ENCODE measurements around the gene SRMS. TPM values are rescaled to one million over a fixed set of nuclear protein-coding genes. Genes with fewer than 3 reads are reported as not detected.
A peak's percentile ranks its signal among the peaks of the same experiment; 100 is the strongest.

The SRMS gene
- total RNA-seq, 1 donor: not detected

DNA sequence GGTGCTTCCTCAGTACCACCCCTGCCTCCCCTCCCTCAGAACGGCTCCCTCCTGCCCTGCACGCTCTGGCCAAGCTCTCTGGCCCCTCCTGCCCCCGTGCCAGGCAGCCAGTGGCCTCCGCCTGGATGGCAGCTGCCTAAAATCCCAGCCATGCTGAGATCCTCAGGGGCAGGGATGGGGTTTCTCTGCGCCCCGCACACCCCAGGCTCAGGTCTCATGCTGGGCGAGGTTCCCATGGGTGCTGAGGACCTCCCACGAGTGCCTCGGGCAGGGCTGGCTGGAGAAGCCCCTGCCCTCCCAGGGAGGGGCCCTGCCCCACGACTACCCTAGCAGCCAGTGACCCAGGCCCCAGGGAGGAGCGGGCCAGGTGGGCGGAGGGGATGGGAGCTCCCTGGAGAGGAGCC, 13.1 kb downstream of the SRMS start:
- H3K4me3 ChIP-seq (ENCODE audit: low read length): no peak overlapping the region
- no peaks in the 10 kb centered on the region for H3K27me3 ChIP-seq (ENCODE audit: insufficient read depth, low read length)
- H3K4me1 ChIP-seq (ENCODE audit: insufficient read depth, low read length): peaks cover 23% of the 10 kb centered on the region
- no peaks in the 10 kb centered on the region for H3K9me3 ChIP-seq (ENCODE audit: low read depth, low read length)

DNA sequence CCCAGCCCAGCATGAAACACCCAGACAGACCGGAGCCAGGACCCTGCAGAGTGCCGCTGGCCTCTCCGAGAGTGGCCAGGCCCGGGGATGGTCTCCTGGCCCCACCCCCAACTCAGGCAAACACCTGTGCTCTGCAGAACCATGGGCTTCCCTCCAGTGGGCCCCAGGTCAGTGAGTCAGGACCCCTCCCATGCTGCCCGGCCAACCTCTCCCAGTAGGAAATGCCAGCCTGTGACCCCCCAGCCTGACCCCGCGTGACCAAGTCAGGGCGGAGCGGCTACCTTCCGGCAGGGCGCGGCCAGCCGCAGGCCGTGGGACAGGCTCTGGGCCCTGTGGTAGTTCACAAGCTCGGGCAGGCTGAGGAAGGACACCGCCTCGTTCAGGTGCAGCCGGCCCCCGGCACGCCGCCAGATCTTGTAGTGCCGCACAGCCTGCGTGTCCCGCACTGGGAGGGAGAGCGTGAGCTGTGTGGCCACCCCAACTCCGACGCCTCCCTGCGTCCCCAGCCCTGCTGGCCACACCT, 13.6 kb downstream of the SRMS start:
- Histone ChIP-seq H3K4me1 (ENCODE audit: insufficient read depth, low read length) (peaks cover 23% of the 10 kb centered on the region), H3K4me3 (ENCODE audit: low read length) (no peak overlapping the region), H3K9me3 (ENCODE audit: low read depth, low read length) (no peaks in the 10 kb centered on the region), H3K27me3 (ENCODE audit: insufficient read depth, low read length) (no peaks in the 10 kb centered on the region)

DNA sequence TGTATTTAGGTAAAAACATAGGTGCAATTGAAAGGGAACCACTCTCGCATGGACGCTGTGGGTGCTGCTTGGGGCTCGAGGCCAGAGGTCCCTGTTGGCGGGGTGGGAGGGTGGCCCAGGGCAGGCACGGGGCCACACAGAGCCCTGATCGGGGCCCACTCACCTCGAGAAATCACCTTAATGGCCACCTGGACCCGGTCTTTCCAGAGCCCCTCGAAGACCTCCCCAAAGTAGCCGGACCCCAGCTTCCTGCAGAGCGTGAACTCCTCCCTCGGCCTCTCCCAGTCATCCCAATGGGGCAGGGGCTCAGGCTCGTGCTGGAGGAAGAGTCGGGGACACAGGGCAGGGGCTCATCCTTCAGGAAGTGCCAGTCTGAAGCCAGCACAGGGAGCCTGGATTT, 14.2 kb downstream of the SRMS start:
- peaks cover 22% of the 10 kb centered on the region for H3K4me1 ChIP-seq (ENCODE audit: insufficient read depth, low read length)
- no peaks in the 10 kb centered on the region for H3K27me3 ChIP-seq (ENCODE audit: insufficient read depth, low read length)
- no peak overlapping the region for H3K4me3 ChIP-seq (ENCODE audit: low read length)
- no peaks in the 10 kb centered on the region for H3K9me3 ChIP-seq (ENCODE audit: low read depth, low read length)

DNA sequence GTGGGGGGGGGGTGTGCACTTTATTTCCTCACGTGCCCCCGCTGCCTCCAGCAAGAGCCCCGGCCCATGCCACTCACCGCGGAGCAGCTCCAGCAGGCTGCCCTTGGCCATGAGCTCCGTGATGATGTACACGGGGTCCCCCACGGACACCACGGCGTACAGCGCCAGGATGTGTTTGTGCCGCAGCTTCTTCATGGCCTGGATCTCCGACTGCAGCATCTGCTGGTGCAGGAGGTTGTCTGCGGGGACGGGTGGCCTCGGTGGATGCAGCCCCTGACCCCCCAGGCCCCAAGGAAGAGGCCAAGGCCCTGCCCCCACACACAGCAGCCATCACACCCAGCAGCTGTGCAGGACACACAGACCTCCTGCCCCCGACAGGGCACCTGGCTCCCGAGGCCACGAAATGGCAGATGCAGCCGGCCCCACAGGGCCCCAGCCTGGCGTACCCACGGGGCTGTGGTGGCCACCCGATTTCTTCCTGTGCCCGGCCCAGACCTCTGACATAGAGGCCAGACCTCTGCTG, 15.0 kb downstream of the SRMS start:
- no peak overlapping the region for H3K4me3 ChIP-seq (ENCODE audit: low read length)
- peaks cover 13% of the 10 kb centered on the region for H3K4me1 ChIP-seq (ENCODE audit: insufficient read depth, low read length)
- no peaks in the 10 kb centered on the region for H3K27me3 ChIP-seq (ENCODE audit: insufficient read depth, low read length)
- H3K9me3 ChIP-seq (ENCODE audit: low read depth, low read length): no peaks in the 10 kb centered on the region

DNA sequence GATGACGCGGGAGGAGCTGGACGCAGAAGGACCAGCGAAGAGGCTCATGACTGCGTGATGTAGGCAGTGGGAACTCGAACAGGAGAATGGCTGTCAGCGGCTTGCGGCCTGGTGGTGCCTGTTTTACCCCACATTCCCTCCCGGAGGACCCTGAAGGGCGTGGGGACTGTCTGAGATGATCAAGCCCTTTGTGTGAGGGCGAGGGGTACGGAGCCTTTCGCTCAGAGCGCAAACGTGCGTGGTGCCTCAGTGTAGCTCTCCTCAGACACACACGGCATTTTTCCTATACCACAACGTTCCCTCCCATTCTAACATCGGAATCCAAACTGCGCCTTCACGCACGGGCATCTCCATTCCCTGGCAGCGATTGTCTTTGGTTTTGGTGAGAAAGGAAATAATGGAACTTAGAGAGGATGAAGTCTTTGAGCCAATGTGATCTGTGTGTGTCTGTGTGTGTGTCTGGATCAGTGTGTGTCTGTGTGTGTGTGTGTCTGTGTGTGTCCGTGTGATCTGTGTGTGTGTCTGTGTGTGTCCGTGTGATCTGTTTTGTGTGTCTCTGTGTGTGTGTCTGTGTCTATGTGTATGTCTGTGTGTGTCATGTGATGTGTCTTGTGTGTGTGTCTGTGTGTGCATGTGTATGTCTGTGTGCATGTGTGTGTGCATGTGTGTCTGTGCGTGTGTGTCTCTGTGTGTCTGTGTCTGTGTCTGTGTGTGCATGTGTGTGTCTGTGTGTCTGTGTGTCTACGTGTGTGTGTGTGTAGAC, 15.7 kb downstream of the SRMS start:
- Histone ChIP-seq H3K9me3 (ENCODE audit: low read depth, low read length) (no peaks in the 10 kb centered on the region), H3K27me3 (ENCODE audit: insufficient read depth, low read length) (no peaks in the 10 kb centered on the region), H3K4me3 (ENCODE audit: low read length) (no peak overlapping the region), H3K4me1 (ENCODE audit: insufficient read depth, low read length) (peaks cover 7% of the 10 kb centered on the region)

DNA sequence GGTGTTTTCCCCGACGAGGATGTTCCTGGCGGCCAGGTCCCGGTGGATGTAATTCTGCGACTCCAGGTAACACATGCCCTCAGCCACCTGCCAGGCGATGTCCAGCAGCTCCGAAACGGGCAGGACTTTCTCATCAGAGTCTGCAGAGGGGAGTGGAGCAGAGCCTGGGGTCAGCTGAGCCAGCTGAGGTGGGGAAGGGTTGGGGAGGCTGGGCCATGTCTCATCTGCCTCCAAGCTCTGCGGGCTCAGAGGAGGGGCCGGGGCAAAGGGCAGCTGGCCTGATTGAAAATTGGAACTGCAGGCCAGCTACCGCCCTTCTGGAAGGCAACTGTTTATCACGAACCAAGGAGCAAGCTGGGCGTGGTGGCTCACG, 16.8 kb downstream of the SRMS start:
- Histone ChIP-seq H3K4me1 (ENCODE audit: insufficient read depth, low read length) (peaks cover 5% of the 10 kb centered on the region), H3K27me3 (ENCODE audit: insufficient read depth, low read length) (no peaks in the 10 kb centered on the region), H3K9me3 (ENCODE audit: low read depth, low read length) (no peaks in the 10 kb centered on the region), H3K4me3 (ENCODE audit: low read length) (no peak overlapping the region)

DNA sequence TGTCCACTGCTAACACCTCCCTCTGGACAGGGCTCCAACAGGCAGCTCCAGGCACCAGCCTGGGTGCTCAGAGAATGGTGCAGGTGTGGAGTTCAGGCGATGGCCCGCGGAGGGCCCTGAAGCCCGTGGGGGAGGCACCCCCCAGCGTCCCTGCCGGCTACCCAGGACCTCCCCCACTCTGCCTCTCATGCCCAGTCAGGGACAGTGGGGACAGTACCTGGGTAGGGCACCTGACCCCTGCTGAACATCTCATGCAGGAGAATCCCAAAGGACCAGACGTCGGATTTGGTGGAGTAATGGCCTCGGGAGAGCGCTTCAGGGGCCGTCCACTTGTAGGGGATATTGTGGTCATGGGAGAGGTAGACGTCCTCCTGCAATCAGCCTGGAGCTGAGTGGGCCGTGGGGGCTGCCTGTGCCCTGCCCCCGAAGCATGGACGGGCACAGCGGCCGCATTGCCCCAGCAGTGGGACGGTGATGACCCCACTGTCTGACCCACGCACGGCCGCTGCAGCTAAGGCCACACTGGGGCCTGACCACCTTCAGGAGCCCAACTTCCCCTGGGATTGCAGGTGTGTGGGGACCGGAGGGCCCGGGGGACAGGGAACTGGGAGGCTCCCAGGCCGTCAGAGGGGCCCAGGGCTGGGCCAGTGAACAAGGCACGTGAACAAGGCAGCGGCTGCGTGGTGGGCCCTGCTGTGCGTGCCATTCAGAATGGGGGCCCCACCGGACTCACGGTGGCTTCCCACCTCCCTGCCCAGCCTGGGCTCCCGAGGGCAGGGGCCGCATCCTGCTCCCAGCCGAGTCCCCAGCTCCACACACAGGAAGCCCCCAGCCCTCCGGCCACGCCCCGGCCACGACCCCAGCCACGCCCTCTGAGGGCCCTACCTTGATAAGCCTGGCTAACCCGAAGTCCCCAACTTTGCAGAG, 17.4 kb downstream of the SRMS start:
- Histone ChIP-seq H3K9me3 (ENCODE audit: low read depth, low read length) (no peaks in the 10 kb centered on the region), H3K4me1 (ENCODE audit: insufficient read depth, low read length) (peaks cover 6% of the 10 kb centered on the region), H3K27me3 (ENCODE audit: insufficient read depth, low read length) (no peaks in the 10 kb centered on the region), H3K4me3 (ENCODE audit: low read length) (no peak overlapping the region)

DNA sequence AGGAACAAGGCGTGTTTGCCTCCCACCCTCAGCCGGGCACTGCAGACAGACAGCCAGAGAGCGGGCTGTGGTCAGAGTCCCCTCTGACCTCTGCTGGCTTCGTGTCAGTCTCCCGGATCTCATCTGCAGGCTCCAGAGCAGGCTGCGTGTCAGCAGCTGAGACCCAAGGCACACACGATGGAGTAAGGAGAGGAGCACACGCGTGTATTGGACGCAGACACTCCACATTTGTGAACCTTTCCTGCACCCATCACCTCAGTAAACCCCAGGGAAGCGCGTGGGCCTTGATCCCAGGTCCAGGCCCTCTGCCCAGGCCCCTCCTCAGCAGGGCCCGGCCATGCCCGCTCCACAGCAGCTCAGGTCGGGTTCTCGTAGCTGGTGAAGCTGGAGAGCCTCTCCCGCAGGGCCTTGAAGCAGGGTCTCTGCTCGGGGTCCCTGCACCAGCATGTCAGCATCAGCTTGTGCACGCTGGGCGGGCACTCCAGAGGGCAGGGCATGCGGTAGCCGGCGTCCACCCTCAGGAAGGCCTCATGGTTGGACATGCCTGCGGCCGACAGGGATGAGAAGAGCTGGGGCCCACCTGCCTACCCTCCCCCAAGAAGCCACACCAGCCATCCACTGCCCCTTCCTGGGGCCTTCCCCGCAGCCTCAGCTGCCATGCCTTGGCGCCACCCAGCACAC, 18.2 kb downstream of the SRMS start:
- Histone ChIP-seq H3K4me1 (ENCODE audit: insufficient read depth, low read length) (peaks cover 6% of the 10 kb centered on the region), H3K27me3 (ENCODE audit: insufficient read depth, low read length) (no peaks in the 10 kb centered on the region), H3K9me3 (ENCODE audit: low read depth, low read length) (no peaks in the 10 kb centered on the region), H3K4me3 (ENCODE audit: low read length) (no peak overlapping the region)

DNA sequence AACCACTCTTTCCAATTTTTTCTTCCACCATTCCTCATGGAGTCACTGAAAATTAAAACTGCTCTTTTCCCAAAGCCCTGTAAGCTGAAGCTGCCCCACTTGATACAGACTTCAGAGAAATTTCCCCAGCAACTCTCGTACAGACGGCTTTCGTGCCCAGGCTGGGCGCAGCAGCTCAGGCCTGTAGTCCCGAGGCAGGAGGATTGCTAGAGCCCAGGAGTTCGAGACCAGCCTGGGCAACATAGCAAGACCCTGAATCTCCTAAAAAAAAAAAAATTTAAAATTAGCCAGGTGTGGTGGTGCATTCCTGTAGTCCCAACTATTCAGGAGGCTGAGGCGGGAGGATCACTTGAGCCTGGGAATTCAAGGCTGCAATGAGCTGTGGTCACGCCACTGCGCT, 20.4 kb downstream of the SRMS start:
- no peak overlapping the region for H3K4me3 ChIP-seq (ENCODE audit: low read length)
- peaks cover 10% of the 10 kb centered on the region for H3K4me1 ChIP-seq (ENCODE audit: insufficient read depth, low read length)
- H3K27me3 ChIP-seq (ENCODE audit: insufficient read depth, low read length): no peaks in the 10 kb centered on the region
- no peaks in the 10 kb centered on the region for H3K9me3 ChIP-seq (ENCODE audit: low read depth, low read length)

DNA sequence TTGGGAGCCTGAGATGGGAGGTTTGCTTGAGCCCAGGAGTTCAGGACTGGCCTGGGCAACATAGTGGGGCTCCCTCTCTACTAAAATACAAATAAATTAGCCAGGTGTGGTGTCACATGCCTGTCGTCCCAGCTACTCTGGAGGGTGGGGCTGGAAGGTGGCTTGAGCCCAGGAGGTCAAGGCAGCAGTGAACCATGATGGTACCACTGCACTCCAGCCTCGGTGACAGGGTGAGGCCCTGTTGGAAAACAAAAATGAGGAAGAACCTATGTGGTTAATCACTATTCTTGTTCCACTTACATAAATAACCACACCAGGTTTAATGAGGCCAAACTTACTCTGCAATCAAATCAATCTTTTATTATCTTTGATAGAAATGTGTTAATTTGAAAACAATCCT, 21.6 kb downstream of the SRMS start:
- no peak overlapping the region for H3K4me3 ChIP-seq (ENCODE audit: low read length)
- H3K27me3 ChIP-seq (ENCODE audit: insufficient read depth, low read length): no peaks in the 10 kb centered on the region
- peaks cover 20% of the 10 kb centered on the region for H3K4me1 ChIP-seq (ENCODE audit: insufficient read depth, low read length)
- H3K9me3 ChIP-seq (ENCODE audit: low read depth, low read length): no peaks in the 10 kb centered on the region

DNA sequence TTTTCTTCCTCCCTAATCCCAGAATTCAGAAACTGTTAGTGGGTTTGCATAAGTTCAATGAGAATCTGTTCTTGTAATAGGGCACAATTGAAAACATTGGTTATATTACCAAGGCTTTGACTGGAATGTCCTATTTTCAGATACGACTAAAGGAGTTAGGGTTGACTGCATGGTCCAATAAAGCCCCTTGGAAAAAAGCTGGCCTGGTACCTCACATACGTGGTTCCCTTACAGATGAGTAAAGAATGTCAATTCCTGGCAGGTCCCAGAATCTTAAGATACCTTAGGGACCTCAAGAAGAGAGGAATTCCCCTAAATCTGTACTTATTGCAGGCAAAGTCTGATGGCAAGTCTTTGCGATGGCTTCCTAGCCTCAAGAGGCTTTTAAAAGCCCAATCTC, 22.4 kb downstream of the SRMS start:
- no peak overlapping the region for H3K4me3 ChIP-seq (ENCODE audit: low read length)
- H3K9me3 ChIP-seq (ENCODE audit: low read depth, low read length): no peaks in the 10 kb centered on the region
- peaks cover 20% of the 10 kb centered on the region for H3K4me1 ChIP-seq (ENCODE audit: insufficient read depth, low read length)
- no peaks in the 10 kb centered on the region for H3K27me3 ChIP-seq (ENCODE audit: insufficient read depth, low read length)

DNA sequence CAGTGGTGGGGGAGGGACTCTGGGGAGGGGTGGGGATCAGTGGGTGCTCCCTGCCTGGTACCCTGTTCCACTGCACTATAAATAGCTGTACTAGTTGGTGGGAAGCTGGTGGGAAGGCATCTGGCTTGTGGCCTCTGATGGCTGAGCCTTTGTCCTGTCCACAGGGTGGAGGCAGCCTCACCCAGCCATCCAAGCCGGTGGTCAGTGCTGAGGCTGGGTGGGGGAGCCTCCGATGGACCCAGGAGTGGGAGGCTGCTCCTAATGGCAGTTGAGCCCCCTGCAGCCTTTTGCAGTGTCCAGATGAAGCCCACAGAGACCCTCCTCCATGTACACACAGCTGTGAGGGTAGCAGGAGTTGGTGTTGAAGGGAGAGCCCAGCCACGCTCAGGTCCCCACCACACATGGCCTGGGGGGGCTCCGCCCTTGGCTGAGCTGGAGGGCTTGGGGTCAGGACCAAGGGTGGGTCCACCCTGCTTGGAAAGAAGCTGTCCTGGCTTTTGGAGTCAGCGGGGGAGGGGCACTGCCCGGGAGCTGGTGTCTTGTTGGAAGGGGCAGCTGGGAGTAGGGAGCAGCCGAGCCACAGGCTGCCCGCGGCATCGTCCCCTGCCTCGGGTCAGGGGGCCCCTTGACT, 24.5 kb downstream of the SRMS start:
- Histone ChIP-seq H3K4me1 (ENCODE audit: insufficient read depth, low read length) (peaks cover 27% of the 10 kb centered on the region), H3K9me3 (ENCODE audit: low read depth, low read length) (no peaks in the 10 kb centered on the region), H3K4me3 (ENCODE audit: low read length) (no peak overlapping the region), H3K27me3 (ENCODE audit: insufficient read depth, low read length) (no peaks in the 10 kb centered on the region)

DNA sequence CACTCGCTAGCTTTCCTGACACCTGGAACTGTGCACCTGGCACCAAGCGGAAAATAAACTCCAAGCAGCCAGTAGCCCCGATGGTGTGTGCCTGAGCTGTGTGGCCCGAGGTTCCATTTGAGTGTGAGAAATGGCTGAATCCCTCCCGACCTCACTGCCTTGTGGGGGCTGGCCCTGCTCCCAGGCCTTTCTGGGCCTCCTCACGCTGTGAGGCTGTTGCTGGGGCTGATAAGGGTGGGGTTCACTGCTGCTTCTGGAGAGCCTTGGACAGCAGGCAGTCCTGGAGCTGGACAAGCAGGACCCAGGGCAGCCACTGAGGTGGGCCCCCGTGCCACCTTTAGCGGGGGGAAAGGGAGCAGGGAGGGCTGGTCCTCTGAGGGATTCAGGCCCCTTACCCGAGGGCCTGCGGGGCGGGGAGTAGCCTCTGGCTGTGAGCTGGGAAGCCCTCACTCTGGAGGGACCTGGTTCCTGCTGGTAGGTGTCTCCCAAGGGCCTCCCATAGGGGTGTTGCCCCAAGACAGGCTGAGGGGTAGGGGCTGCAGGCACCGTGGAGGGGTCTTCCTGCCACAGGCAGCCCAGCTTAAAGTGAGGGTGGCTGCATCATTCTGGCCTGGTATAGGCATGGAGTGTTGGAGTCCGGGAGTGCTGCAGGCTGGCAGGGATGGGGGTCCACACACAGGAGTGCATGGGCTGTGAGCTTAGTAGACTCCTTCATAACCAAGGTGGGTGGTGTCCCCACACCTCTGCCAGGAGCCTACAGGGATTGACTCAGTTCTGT, 25.3 kb downstream of the SRMS start:
- H3K4me1 ChIP-seq (ENCODE audit: insufficient read depth, low read length): peaks cover 27% of the 10 kb centered on the region
- no peaks in the 10 kb centered on the region for H3K27me3 ChIP-seq (ENCODE audit: insufficient read depth, low read length)
- no peaks in the 10 kb centered on the region for H3K9me3 ChIP-seq (ENCODE audit: low read depth, low read length)
- H3K4me3 ChIP-seq (ENCODE audit: low read length): no peak overlapping the region

DNA sequence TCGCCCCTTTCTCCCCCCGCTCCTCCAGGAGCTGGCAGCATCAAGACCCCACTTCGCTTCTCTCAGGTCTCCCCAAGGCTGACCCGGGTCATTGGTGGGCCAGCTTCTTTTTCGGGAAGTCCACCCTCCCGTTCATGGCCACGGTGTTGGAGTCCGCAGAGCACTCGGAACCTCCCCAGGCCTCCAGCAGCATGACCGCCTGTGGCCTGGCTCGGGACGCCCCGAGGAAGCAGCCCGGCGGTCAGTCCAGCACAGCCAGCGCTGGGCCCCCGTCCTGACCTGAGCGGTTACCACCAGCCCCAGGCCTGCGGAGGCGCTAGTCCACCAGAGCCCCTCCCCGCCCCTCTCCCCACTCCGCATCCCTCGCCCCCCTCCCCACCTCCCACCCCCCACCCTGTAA, 25.9 kb downstream of the SRMS start:
- no peaks in the 10 kb centered on the region for H3K27me3 ChIP-seq (ENCODE audit: insufficient read depth, low read length)
- H3K9me3 ChIP-seq (ENCODE audit: low read depth, low read length): no peaks in the 10 kb centered on the region
- H3K4me1 ChIP-seq (ENCODE audit: insufficient read depth, low read length): peaks cover 27% of the 10 kb centered on the region
- peak overlapping the region; percentile 53 for H3K4me3 ChIP-seq (ENCODE audit: low read length)
